ENCODE measurements around the gene C1orf21. TPM values are rescaled to one million over a fixed set of nuclear protein-coding genes. Genes with fewer than 3 reads are reported as not detected.

Gene C1orf21
- total RNA-seq, 1 experiment from 2014 or later: 0.15 TPM

DNA sequence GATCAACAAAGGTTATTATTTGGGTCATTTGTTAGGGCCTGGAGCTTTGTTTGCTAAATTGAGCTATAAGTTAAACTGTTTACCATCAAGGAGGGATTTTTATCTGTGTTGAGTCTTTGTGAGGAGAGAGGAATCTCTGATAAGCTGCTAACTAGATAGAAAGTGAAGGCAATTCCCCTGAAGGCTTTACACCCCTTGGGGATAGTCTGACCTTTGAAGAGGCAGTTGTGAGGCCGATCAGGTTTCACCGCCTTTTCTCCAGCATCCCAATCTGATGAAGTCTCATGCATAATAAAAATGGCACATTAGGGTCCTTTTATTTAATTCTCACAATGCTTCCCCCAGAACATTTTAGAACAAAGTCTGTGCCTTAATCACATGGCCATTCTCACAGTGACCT is 21.8 kb downstream of the C1orf21 start:
- POLR2A ChIA-PET: no interaction called here
- H3K4me1 ChIP-seq (ENCODE audit: control insufficient read depth, insufficient read depth, low read length): no peaks in the 10 kb centered on the region
- BruUV-seq (replicated peaks): no TSS peak
- no peaks in the 10 kb centered on the region for H3K9me3 ChIP-seq (ENCODE audit: control insufficient read depth, insufficient read depth, low read depth, low read length)
- in situ Hi-C loops (cut with HindIII; ENCODE audit: low pct_unique_long_range_greater_than_20kb, low sequenced_read_pairs) (no loop called here), intact Hi-C loops (cut with micrococcal nuclease; ENCODE audit: unreplicated experiment) (no loop called here)
- CTCF ChIA-PET: no interaction called here
- no peak for DNase-seq (ENCODE audit: low read depth, low spot score)
- H3K4me3 ChIP-seq (ENCODE audit: low read depth in 2 of 2, low read length in 2 of 2): no peak overlapping the region
- H3K36me3 ChIP-seq (ENCODE audit: control insufficient read depth, insufficient read depth, low read length): no peaks in the 10 kb centered on the region
- no peak for ATAC-seq
- no peaks in the 10 kb centered on the region for H3K27me3 ChIP-seq (ENCODE audit: control insufficient read depth, insufficient read depth, low read length)
- no peak overlapping the region for H3K27ac ChIP-seq (ENCODE audit: low read length)
- TF ChIP-seq, protein P1, sequence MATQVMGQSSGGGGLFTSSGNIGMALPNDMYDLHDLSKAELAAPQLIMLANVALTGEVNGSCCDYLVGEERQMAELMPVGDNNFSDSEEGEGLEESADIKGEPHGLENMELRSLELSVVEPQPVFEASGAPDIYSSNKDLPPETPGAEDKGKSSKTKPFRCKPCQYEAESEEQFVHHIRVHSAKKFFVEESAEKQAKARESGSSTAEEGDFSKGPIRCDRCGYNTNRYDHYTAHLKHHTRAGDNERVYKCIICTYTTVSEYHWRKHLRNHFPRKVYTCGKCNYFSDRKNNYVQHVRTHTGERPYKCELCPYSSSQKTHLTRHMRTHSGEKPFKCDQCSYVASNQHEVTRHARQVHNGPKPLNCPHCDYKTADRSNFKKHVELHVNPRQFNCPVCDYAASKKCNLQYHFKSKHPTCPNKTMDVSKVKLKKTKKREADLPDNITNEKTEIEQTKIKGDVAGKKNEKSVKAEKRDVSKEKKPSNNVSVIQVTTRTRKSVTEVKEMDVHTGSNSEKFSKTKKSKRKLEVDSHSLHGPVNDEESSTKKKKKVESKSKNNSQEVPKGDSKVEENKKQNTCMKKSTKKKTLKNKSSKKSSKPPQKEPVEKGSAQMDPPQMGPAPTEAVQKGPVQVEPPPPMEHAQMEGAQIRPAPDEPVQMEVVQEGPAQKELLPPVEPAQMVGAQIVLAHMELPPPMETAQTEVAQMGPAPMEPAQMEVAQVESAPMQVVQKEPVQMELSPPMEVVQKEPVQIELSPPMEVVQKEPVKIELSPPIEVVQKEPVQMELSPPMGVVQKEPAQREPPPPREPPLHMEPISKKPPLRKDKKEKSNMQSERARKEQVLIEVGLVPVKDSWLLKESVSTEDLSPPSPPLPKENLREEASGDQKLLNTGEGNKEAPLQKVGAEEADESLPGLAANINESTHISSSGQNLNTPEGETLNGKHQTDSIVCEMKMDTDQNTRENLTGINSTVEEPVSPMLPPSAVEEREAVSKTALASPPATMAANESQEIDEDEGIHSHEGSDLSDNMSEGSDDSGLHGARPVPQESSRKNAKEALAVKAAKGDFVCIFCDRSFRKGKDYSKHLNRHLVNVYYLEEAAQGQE (IDR thresholded peaks at IDR 0.05; ENCODE audit: insufficient read depth in 1 of 2, low read depth in 2 of 2, low read length in 1 of 2): no peak
- TF ChIP-seq, protein P2, sequence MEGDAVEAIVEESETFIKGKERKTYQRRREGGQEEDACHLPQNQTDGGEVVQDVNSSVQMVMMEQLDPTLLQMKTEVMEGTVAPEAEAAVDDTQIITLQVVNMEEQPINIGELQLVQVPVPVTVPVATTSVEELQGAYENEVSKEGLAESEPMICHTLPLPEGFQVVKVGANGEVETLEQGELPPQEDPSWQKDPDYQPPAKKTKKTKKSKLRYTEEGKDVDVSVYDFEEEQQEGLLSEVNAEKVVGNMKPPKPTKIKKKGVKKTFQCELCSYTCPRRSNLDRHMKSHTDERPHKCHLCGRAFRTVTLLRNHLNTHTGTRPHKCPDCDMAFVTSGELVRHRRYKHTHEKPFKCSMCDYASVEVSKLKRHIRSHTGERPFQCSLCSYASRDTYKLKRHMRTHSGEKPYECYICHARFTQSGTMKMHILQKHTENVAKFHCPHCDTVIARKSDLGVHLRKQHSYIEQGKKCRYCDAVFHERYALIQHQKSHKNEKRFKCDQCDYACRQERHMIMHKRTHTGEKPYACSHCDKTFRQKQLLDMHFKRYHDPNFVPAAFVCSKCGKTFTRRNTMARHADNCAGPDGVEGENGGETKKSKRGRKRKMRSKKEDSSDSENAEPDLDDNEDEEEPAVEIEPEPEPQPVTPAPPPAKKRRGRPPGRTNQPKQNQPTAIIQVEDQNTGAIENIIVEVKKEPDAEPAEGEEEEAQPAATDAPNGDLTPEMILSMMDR (IDR thresholded peaks at IDR 0.05): no peak
- TF ChIP-seq TCF7L2 (IDR thresholded peaks at IDR 0.05; ENCODE audit: low read depth, low read length) (no peak), POLR2AphosphoS5 (IDR thresholded peaks at IDR 0.05; ENCODE audit: low read depth, low read length) (no peak), SIN3A (IDR thresholded peaks at IDR 0.05; ENCODE audit: borderline replicate concordance, insufficient read depth, low read depth, low read length) (no peak)

DNA sequence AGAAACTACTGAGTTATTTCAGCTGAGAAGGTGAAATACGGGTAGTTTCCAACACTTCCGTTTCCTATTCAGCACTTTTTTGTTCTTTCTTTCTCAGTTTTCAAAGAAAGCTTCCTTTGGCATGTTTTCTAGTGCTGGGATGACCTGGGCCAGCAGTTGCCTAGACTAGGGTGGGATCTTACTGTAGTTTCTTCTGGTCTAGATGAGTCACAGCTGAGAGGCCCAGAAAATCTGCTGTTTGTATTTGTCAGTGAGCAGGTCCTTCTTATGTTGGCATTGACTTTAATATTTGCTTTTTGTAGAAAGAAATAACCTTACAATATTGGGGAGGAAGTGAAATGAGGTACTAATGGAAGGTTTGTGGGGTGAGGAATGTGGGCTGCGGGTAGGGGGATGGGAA is 22.2 kb downstream of the C1orf21 start:
- ChIA-PET POLR2A (no interaction called here), CTCF (no interaction called here)
- in situ Hi-C loops (cut with HindIII; ENCODE audit: low pct_unique_long_range_greater_than_20kb, low sequenced_read_pairs) (no loop called here), intact Hi-C loops (cut with micrococcal nuclease; ENCODE audit: unreplicated experiment) (no loop called here)
- BruUV-seq (replicated peaks): no TSS peak
- no peak for TF ChIP-seq SIN3A (IDR thresholded peaks at IDR 0.05; ENCODE audit: borderline replicate concordance, insufficient read depth, low read depth, low read length)
- Histone ChIP-seq H3K4me1 (ENCODE audit: control insufficient read depth, insufficient read depth, low read length) (no peaks in the 10 kb centered on the region), H3K27me3 (ENCODE audit: control insufficient read depth, insufficient read depth, low read length) (no peaks in the 10 kb centered on the region), H3K36me3 (ENCODE audit: control insufficient read depth, insufficient read depth, low read length) (no peaks in the 10 kb centered on the region), H3K9me3 (ENCODE audit: control insufficient read depth, insufficient read depth, low read depth, low read length) (no peaks in the 10 kb centered on the region), H3K27ac (ENCODE audit: low read length) (no peak overlapping the region), H3K4me3 (ENCODE audit: low read depth in 2 of 2, low read length in 2 of 2) (no peak overlapping the region)
- ATAC-seq (no peak), DNase-seq (ENCODE audit: low read depth, low spot score) (no peak)

DNA sequence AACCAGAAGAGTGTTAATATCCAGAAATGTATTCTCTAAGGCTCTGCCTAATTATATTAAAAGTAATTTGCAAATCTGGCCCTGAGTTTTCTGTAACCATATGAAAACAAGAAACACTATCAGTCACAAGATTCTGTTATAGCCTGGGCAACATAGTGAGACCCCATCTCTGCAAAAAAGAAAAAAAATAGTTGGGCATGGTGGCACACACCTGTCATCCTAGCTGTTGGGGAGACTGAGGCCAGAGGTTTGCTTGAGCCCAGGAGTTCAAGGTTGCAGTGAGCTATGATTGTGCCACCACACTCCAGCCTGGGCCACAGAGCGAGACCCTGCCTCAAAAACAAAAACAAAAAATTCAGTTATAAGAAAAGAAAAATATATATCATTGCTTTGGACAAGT is 25.6 kb downstream of the C1orf21 start:
- Histone ChIP-seq H3K27me3 (ENCODE audit: control insufficient read depth, insufficient read depth, low read length) (no peaks in the 10 kb centered on the region), H3K36me3 (ENCODE audit: control insufficient read depth, insufficient read depth, low read length) (no peaks in the 10 kb centered on the region), H3K9me3 (ENCODE audit: control insufficient read depth, insufficient read depth, low read depth, low read length) (no peaks in the 10 kb centered on the region), H3K4me1 (ENCODE audit: control insufficient read depth, insufficient read depth, low read length) (no peaks in the 10 kb centered on the region), H3K27ac (ENCODE audit: low read length) (no peak overlapping the region), H3K4me3 (ENCODE audit: low read depth in 2 of 2, low read length in 2 of 2) (no peak overlapping the region)
- intact Hi-C loops (cut with micrococcal nuclease; ENCODE audit: unreplicated experiment): no loop called here
- TF ChIP-seq, protein P2 (IDR thresholded peaks at IDR 0.05): no peak
- TF ChIP-seq TCF7L2 (IDR thresholded peaks at IDR 0.05; ENCODE audit: low read depth, low read length): no peak
- TF ChIP-seq, protein P1 (IDR thresholded peaks at IDR 0.05; ENCODE audit: insufficient read depth in 1 of 2, low read depth in 2 of 2, low read length in 1 of 2): no peak
- TF ChIP-seq POLR2AphosphoS5 (IDR thresholded peaks at IDR 0.05; ENCODE audit: low read depth, low read length): no peak
- no peak for TF ChIP-seq SIN3A (IDR thresholded peaks at IDR 0.05; ENCODE audit: borderline replicate concordance, insufficient read depth, low read depth, low read length)
- in situ Hi-C loops (cut with HindIII; ENCODE audit: low pct_unique_long_range_greater_than_20kb, low sequenced_read_pairs): no loop called here
- DNase-seq (ENCODE audit: low read depth, low spot score) (no peak), ATAC-seq (no peak)
- POLR2A ChIA-PET: no interaction called here
- CTCF ChIA-PET: no interaction called here
- no TSS peak for BruUV-seq (replicated peaks)

All from Panc1 (cell line).